ENCODE measurements around the gene CD9. TPM values are rescaled to one million over a fixed set of nuclear protein-coding genes. Genes with fewer than 3 reads are reported as not detected.

The CD9 gene
- total RNA-seq, 3 donors from 2014 or later (not counting 1 experiment from before 2014, with no cell fraction given): 2.1 to 55.9 (median 8.0) TPM

DNA sequence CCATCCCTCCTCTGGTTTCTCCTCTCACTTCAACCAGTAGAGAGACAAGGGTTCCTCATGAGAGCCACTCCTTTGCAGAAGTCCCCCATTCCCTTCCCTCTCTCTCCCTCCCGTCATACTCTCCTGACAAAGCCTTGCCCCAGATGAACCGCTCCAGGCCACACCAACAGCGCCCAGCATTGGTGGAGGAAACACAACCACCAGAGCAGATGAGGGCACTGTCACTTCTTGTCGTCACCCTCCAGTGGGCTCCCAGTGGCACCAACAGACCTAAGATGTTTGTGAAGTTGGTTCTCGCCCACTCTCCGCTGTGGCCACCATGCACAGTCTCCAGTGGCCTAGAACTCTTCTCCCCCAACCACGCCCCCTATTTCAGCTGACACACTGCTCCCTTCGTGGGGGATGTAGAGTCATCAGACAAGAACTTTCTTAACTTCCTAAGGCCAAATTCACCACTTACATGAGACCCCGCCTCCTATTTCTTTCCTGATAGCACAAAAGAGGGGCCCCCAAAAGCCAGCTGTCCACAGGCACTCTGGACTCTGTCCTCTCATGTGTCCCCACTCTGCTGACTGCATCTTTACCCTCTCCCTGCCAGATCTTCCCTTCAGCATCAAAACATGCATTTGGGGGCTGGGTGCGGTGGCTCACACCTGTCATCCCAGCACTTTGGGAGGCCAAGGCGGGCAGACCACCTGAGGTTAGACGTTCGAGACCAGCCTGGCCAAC, 81.0 kb downstream of the CD9 start:
- DNase-seq (no peak), ATAC-seq (no peak)
- Mint-ChIP-seq H3K27ac (no peak overlapping the region), H3K4me1 (no peaks in the 10 kb centered on the region), H3K36me3 (no peaks in the 10 kb centered on the region), H3K27me3 (ENCODE audit: low read depth in 2 of 2) (peaks cover 11 to 37% of the 10 kb centered on the region in 2 donors), H3K4me3 (no peak overlapping the region), H3K9me3 (no peaks in the 10 kb centered on the region)
- Histone ChIP-seq H3K4me1 (ENCODE audit: control insufficient read depth, insufficient read depth, low read length) (peaks cover 10% of the 10 kb centered on the region), H3K4me3 (ENCODE audit: low read length) (no peak overlapping the region), H3K27ac (ENCODE audit: low read length) (no peak overlapping the region), H3K27me3 (ENCODE audit: control insufficient read depth, insufficient read depth, low read length) (peaks cover 16% of the 10 kb centered on the region), H3K36me3 (ENCODE audit: control insufficient read depth, insufficient read depth, low read length) (no peaks in the 10 kb centered on the region), H3K9me3 (ENCODE audit: control insufficient read depth, insufficient read depth, low read length) (no peaks in the 10 kb centered on the region)
- intact Hi-C loops (cut with micrococcal nuclease): no loop called here
- TF ChIP-seq, protein P1, sequence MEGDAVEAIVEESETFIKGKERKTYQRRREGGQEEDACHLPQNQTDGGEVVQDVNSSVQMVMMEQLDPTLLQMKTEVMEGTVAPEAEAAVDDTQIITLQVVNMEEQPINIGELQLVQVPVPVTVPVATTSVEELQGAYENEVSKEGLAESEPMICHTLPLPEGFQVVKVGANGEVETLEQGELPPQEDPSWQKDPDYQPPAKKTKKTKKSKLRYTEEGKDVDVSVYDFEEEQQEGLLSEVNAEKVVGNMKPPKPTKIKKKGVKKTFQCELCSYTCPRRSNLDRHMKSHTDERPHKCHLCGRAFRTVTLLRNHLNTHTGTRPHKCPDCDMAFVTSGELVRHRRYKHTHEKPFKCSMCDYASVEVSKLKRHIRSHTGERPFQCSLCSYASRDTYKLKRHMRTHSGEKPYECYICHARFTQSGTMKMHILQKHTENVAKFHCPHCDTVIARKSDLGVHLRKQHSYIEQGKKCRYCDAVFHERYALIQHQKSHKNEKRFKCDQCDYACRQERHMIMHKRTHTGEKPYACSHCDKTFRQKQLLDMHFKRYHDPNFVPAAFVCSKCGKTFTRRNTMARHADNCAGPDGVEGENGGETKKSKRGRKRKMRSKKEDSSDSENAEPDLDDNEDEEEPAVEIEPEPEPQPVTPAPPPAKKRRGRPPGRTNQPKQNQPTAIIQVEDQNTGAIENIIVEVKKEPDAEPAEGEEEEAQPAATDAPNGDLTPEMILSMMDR (IDR thresholded peaks at IDR 0.05): no peak
- WGBS (ENCODE audit: insufficient coverage): 86% methylated on average over 13 of the region's 13 CpGs

DNA sequence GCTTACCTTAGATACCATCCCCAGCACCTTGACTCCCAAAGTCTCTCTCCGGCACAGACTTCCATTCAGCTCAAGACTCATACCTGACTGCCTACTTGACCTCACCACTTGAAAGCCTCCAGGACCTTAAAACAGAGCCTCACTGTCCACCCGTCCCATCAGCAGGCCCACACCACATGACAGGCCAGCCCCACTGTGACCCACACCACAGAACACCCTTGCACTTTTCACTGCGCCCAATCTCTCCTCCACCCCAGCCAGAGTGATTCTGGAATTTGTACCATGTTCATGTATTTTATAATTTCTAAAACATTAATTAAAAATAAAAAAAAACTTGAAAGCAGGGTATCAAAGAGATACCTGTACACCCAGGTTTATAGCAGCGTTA, 82.2 kb downstream of the CD9 start:
- peaks cover 10% of the 10 kb centered on the region for H3K4me1 ChIP-seq (ENCODE audit: control insufficient read depth, insufficient read depth, low read length)
- DNase-seq (no peak), ATAC-seq (no peak)
- Mint-ChIP-seq H3K4me1 (no peaks in the 10 kb centered on the region), H3K4me3 (no peak overlapping the region), H3K27ac (no peak overlapping the region), H3K9me3 (no peaks in the 10 kb centered on the region), H3K36me3 (no peaks in the 10 kb centered on the region), H3K27me3 (ENCODE audit: low read depth in 2 of 2) (peaks cover 11 to 25% of the 10 kb centered on the region in 2 donors)
- 88% methylated on average over 3 of the region's 4 CpGs for WGBS (ENCODE audit: insufficient coverage)
- no peaks in the 10 kb centered on the region for H3K36me3 ChIP-seq (ENCODE audit: control insufficient read depth, insufficient read depth, low read length)
- no peaks in the 10 kb centered on the region for H3K9me3 ChIP-seq (ENCODE audit: control insufficient read depth, insufficient read depth, low read length)
- intact Hi-C loops (cut with micrococcal nuclease): no loop called here
- TF ChIP-seq, protein P1 (IDR thresholded peaks at IDR 0.05): no peak
- no peak overlapping the region for H3K4me3 ChIP-seq (ENCODE audit: low read length)
- H3K27me3 ChIP-seq (ENCODE audit: control insufficient read depth, insufficient read depth, low read length): peaks cover 16% of the 10 kb centered on the region
- H3K27ac ChIP-seq (ENCODE audit: low read length): no peak overlapping the region

DNA sequence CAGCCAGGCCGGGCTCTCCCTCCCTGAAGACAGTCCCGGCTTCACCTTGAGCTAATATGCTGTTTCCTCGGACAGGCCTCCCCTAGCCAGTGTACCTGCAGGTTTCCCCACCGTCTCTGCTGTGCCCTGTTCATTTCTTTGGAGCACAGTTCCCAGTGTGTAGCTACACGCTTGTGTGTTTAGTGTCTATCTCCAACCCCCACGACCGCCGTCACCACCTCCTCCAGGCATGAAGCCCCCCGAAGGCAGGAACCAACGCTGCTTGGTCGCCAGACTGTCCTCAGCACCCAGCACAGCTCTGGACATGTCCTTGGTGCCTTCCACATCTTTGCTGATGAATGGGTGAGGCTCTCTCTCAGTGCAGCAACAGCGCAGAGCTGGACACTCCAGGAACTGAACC, 84.1 kb downstream of the CD9 start:
- intact Hi-C loops (cut with micrococcal nuclease): no loop called here

More for the DNA sequence above, 84.1 kb downstream of the CD9 start:
- Histone ChIP-seq H3K36me3 (ENCODE audit: control insufficient read depth, insufficient read depth, low read length) (no peaks in the 10 kb centered on the region), H3K27me3 (ENCODE audit: control insufficient read depth, insufficient read depth, low read length) (peaks cover 5% of the 10 kb centered on the region), H3K9me3 (ENCODE audit: control insufficient read depth, insufficient read depth, low read length) (no peaks in the 10 kb centered on the region), H3K4me1 (ENCODE audit: control insufficient read depth, insufficient read depth, low read length) (no peaks in the 10 kb centered on the region), H3K27ac (ENCODE audit: low read length) (no peak overlapping the region), H3K4me3 (ENCODE audit: low read length) (no peak overlapping the region)
- Mint-ChIP-seq H3K36me3 (no peaks in the 10 kb centered on the region), H3K27me3 (ENCODE audit: low read depth in 2 of 2) (peaks cover 9 to 23% of the 10 kb centered on the region in 2 donors), H3K4me1 (no peaks in the 10 kb centered on the region), H3K9me3 (no peaks in the 10 kb centered on the region), H3K27ac (no peak overlapping the region), H3K4me3 (no peak overlapping the region)
- WGBS (ENCODE audit: insufficient coverage): 90% methylated on average over 12 of the region's 12 CpGs
- ATAC-seq (no peak), DNase-seq (no peak)
- TF ChIP-seq, protein P1 (IDR thresholded peaks at IDR 0.05): no peak
